Tibial nerve (tissue), 4 donors: ENCODE results near the gene ITGA5. TPM values are rescaled to one million over a fixed set of nuclear protein-coding genes. Genes with fewer than 3 reads are reported as not detected.
A peak's percentile ranks its signal among the peaks of the same experiment; 100 is the strongest.

Experiments used
- DNase-seq, 2 donors: peaks; one replicate each; pipeline ENCODE4 v3.0.0-alpha.2; 2019; ENCODE audit warnings: low spot score in 2 of 2
- H3K27ac ChIP-seq, 4 donors: fragments of 200-600 bp; sonication (generic) in 3 of 4; one replicate each; pipeline ENCODE4 v1.5.1; 2017 to 2019; ENCODE audit warnings: mild to moderate bottlenecking in 1 of 4
- H3K27me3 ChIP-seq, 2 donors: fragments of 200-600 bp; sonication (generic) in 1 of 2; one replicate each; pipeline versions ENCODE4 v1.5.1 to v1.6.0; 2017 to 2019
- H3K36me3 ChIP-seq, 3 donors: fragments of 200-600 bp; sonication (generic); one replicate each; pipeline ENCODE4 v1.5.1; 2018 to 2019
- H3K4me1 ChIP-seq, 4 donors: fragments of 200-600 bp; sonication (generic) in 3 of 4; one replicate each; pipeline ENCODE4 v1.5.1; 2017 to 2019
- H3K4me3 ChIP-seq, 4 donors: fragments of 200-600 bp; sonication (generic) in 3 of 4; one replicate each; pipeline ENCODE4 v1.5.1; 2017 to 2019; ENCODE audit warnings: mild to moderate bottlenecking in 1 of 4, moderate library complexity in 1 of 4
- H3K9me3 ChIP-seq, 4 donors: fragments of 200-600 bp; sonication (generic) in 3 of 4; one replicate each; pipeline ENCODE4 v1.5.1; 2017 to 2019
- EP300 ChIP-seq, 2 donors: sonication (generic); formaldehyde crosslinking; IDR thresholded peaks; one replicate each; pipeline ENCODE4 v1.6.1; 2017; ENCODE audit warnings: antibody characterized with exemption in 2 of 2, mild to moderate bottlenecking in 1 of 2
- POLR2A ChIP-seq, 2 donors: fragments of 450-650 bp; IDR thresholded peaks; one replicate each; pipeline ENCODE4 v1.6.1; 2017; ENCODE audit warnings: antibody characterized with exemption in 2 of 2, mild to moderate bottlenecking in 2 of 2, moderate library complexity in 2 of 2
- WGBS, 2 donors: methylation state at CpG; one replicate each; pipeline ENCODE4 v1.1.5; 2018; 5-methylcytosine and 5-hydroxymethylcytosine counted together
- total RNA-seq, 4 donors: library from RNA; depleted of rRNA; stranded (reverse); fragments of >200 nt; gene quantifications; one replicate each; pipeline ENCODE4 v1.1.0, GENCODE V29; 2016
- TF ChIP-seq, protein P1 (sequence below), 5 experiments: fragments of 200-600 bp in 3 of 5; fragments of 450-650 bp in 2 of 5; sonication (generic) in 3 of 5; IDR thresholded peaks; one replicate each; pipeline ENCODE4 v1.5.1; 2016 to 2019; ENCODE audit warnings: antibody characterized with exemption in 5 of 5, mild to moderate bottlenecking in 3 of 5, moderate library complexity in 2 of 5

Gene ITGA5
- total RNA-seq, 4 donors from 2014 or later = 73.6 to 145 (median 123) TPM

DNA sequence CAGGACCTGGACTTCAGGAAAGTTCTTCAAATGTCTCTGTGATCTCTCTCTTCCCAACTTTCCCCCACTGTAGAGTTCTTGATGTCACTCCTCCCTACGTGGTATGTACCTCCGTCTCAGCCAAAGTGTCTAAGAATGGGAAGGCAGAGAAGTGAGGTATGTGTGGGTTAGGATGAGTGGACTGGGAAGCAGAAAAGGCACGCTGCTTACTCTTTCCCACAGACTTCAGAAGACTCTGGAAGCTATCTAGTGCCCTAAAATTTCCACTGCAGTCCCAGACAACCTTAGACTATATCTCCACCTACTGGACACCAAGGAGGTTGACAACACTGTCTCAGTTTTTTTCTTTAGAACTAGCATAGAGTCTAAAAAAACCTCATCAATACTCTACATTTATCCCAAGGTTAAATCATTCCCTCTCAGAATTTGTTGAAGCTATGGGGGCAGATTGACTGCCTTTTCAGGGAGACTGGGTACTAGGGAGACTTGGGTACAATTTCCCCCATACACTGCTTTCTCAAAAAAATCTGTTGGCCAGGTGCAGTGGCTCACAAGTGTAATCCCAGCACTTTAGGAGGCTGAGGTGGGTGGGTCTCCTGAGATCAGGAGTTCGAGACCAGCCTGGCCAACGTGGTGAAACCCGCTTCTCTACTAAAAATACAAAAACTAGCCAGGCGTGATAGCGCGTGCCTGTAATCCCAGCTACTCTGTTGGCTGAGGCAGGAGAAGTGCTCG lies 20.6 kb upstream of the ITGA5 start:
- H3K36me3 ChIP-seq = no peaks in the 10 kb centered on the region
- WGBS, 2 donors = 43 to 45% methylated on average over 10 of the region's 10 CpGs
- H3K27me3 ChIP-seq = no peaks in the 10 kb centered on the region
- no peaks in the 10 kb centered on the region for H3K9me3 ChIP-seq
- no peak overlapping the region for H3K27ac ChIP-seq
- DNase-seq = no peak
- H3K4me3 ChIP-seq = no peak overlapping the region
- TF ChIP-seq POLR2A (IDR thresholded peaks at IDR 0.05) (no peak), EP300 (IDR thresholded peaks at IDR 0.05) (peak in 1 of 2 donors; percentile 14)
- TF ChIP-seq, protein P1, sequence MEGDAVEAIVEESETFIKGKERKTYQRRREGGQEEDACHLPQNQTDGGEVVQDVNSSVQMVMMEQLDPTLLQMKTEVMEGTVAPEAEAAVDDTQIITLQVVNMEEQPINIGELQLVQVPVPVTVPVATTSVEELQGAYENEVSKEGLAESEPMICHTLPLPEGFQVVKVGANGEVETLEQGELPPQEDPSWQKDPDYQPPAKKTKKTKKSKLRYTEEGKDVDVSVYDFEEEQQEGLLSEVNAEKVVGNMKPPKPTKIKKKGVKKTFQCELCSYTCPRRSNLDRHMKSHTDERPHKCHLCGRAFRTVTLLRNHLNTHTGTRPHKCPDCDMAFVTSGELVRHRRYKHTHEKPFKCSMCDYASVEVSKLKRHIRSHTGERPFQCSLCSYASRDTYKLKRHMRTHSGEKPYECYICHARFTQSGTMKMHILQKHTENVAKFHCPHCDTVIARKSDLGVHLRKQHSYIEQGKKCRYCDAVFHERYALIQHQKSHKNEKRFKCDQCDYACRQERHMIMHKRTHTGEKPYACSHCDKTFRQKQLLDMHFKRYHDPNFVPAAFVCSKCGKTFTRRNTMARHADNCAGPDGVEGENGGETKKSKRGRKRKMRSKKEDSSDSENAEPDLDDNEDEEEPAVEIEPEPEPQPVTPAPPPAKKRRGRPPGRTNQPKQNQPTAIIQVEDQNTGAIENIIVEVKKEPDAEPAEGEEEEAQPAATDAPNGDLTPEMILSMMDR (IDR thresholded peaks at IDR 0.05) = peak; percentile 69 to 93 (median 75)
- H3K4me1 ChIP-seq = peaks cover 0 to 3% (median 0%) of the 10 kb centered on the region in 4 donors

GRCh38 chr12:54439096-54439495 lies 20.0 kb upstream of the ITGA5 start:
- DNase-seq = no peak
- H3K4me3 ChIP-seq = no peak overlapping the region
- TF ChIP-seq, protein P1 (IDR thresholded peaks at IDR 0.05) = no peak
- TF ChIP-seq EP300 (IDR thresholded peaks at IDR 0.05) = no peak
- no peak for TF ChIP-seq POLR2A (IDR thresholded peaks at IDR 0.05)
- no peaks in the 10 kb centered on the region for H3K36me3 ChIP-seq
- 80 to 94% methylated on average over 1 of the region's 1 CpG for WGBS, 2 donors
- H3K27ac ChIP-seq = no peak overlapping the region
- H3K4me1 ChIP-seq = peaks cover 0 to 3% (median 0%) of the 10 kb centered on the region in 4 donors
- no peaks in the 10 kb centered on the region for H3K27me3 ChIP-seq
- H3K9me3 ChIP-seq = no peaks in the 10 kb centered on the region

- no peaks in the 10 kb centered on the region for H3K36me3 ChIP-seq
- no peaks in the 10 kb centered on the region for H3K27me3 ChIP-seq
- H3K4me1 ChIP-seq = peaks cover 0 to 3% (median 0%) of the 10 kb centered on the region in 4 donors
- H3K27ac ChIP-seq = no peak overlapping the region
- DNase-seq = no peak
- 74 to 87% methylated on average over 1 of the region's 1 CpG for WGBS, 2 donors
- TF ChIP-seq, protein P1 (IDR thresholded peaks at IDR 0.05) = no peak
- TF ChIP-seq POLR2A (IDR thresholded peaks at IDR 0.05) (no peak), EP300 (IDR thresholded peaks at IDR 0.05) (no peak)
- no peaks in the 10 kb centered on the region for H3K9me3 ChIP-seq
- H3K4me3 ChIP-seq = no peak overlapping the region
Measured at GRCh38 chr12:54438517-54438916, 19.5 kb upstream of the ITGA5 start.

- H3K36me3 ChIP-seq = no peaks in the 10 kb centered on the region
- H3K4me3 ChIP-seq = no peak overlapping the region
- WGBS, 2 donors = 82 to 87% methylated on average over 3 of the region's 3 CpGs
- H3K4me1 ChIP-seq = peaks cover 0 to 5% (median 0%) of the 10 kb centered on the region in 4 donors
- TF ChIP-seq POLR2A (IDR thresholded peaks at IDR 0.05) = no peak
- TF ChIP-seq EP300 (IDR thresholded peaks at IDR 0.05) = no peak
- TF ChIP-seq, protein P1 (IDR thresholded peaks at IDR 0.05) = no peak
- H3K27ac ChIP-seq = no peak overlapping the region
- DNase-seq = no peak
- H3K27me3 ChIP-seq = no peaks in the 10 kb centered on the region
- H3K9me3 ChIP-seq = no peaks in the 10 kb centered on the region
Measured at GRCh38 chr12:54437697-54438096, 18.6 kb upstream of the ITGA5 start.

DNA sequence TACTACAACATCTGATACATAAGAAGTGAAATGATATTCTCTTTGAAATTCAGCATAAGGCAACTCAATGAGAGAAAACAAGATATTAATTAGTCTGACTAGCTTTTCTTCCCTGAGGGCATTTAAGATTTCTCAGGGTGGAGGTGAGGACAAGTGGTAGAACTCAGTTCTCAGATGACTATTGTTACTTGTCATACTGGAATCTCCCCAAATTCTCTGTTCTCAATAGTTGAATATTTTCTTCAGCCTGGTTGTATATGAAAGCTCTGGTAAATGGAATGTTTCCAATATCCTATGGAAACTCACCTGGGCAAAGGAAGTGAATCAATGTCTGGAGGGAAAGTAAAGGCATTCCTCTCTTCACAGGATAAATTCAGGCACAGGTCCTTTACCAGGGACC lies 18.2 kb upstream of the ITGA5 start:
- H3K27me3 ChIP-seq = no peaks in the 10 kb centered on the region
- DNase-seq = no peak
- H3K4me3 ChIP-seq = no peak overlapping the region
- H3K4me1 ChIP-seq = peaks cover 0 to 9% (median 0%) of the 10 kb centered on the region in 4 donors
- H3K9me3 ChIP-seq = no peaks in the 10 kb centered on the region
- TF ChIP-seq EP300 (IDR thresholded peaks at IDR 0.05) = no peak
- no peak for TF ChIP-seq POLR2A (IDR thresholded peaks at IDR 0.05)
- TF ChIP-seq, protein P1 (IDR thresholded peaks at IDR 0.05) = no peak
- H3K36me3 ChIP-seq = no peaks in the 10 kb centered on the region
- H3K27ac ChIP-seq = no peak overlapping the region
